ENCODE data around the gene UBIAD1. TPM values are rescaled to one million over a fixed set of nuclear protein-coding genes. Genes with fewer than 3 reads are reported as not detected.

Gene UBIAD1
- total and polyA plus RNA-seq, 9 of the 15 experiments (the other 6 are each of a cell fraction or from before 2014, with no cell fraction given), result 6.2 to 34.3 (median 22.3) TPM

GRCh38 chr1:11248169-11248568 lies 24.8 kb upstream of the UBIAD1 start:
- no peaks in the 10 kb centered on the region for H3K27me3 ChIP-seq (ENCODE audit: control insufficient read depth in 2 of 2, insufficient read depth in 2 of 2, low read length in 2 of 2)
- ChIA-PET POLR2A (interaction anchor here (0.6 to 2.8 kb wide), 4 partner anchors 14 to 1216 kb away, joined by 3 to 8 read pairs (median 3); partner anchors contain the start of gene MTOR), CTCF (ENCODE audit: low intra/inter-chr PET ratio) (no interaction called here)
- peaks cover 82% of the 10 kb centered on the region for H3K36me3 ChIP-seq (ENCODE audit: control insufficient read depth, insufficient read depth, low read length)
- WGBS (ENCODE audit: insufficient coverage, low coverage, missing lambda C conversion rate), result 98% methylated on average over 4 of the region's 4 CpGs
- H3K9me1 ChIP-seq (ENCODE audit: control insufficient read depth, insufficient read depth, low read length), result no peaks in the 10 kb centered on the region
- no peaks in the 10 kb centered on the region for H3K79me2 ChIP-seq (ENCODE audit: control insufficient read depth, insufficient read depth, low read length)
- no peak overlapping the region for H2AFZ ChIP-seq (ENCODE audit: low read depth, low read length)
- in situ Hi-C loops (cut with MboI), result no loop called here
- H3K9me3 ChIP-seq (replicated peaks; ENCODE audit: control insufficient read depth, insufficient read depth, low read depth, low read length), result no peaks in the 10 kb centered on the region
- H4K20me1 ChIP-seq (replicated peaks; ENCODE audit: control insufficient read depth, insufficient read depth, low read length), result no peaks in the 10 kb centered on the region
- no TSS peak for BruUV-seq (replicated peaks)
- H3K4me1 ChIP-seq (replicated peaks in 1 of 2; ENCODE audit: control insufficient read depth in 2 of 2, insufficient read depth in 2 of 2, low read length in 2 of 2), result no peaks in the 10 kb centered on the region
- no peak overlapping the region for H3K27ac ChIP-seq (ENCODE audit: extremely low read depth, low read depth, low read length)
- peak in 1 of 4 experiments; percentile 21 for DNase-seq (ENCODE audit: extremely low read depth in 1 of 4, low spot score in 3 of 4)
- FAIRE-seq, result no peak
- H3K9ac ChIP-seq (ENCODE audit: insufficient read depth in 1 of 2, low read depth in 2 of 2, low read length in 2 of 2), result no peak overlapping the region
- no peak for TF ChIP-seq ZNF449 (CRISPR knock-in tag; IDR thresholded peaks at IDR 0.05)
- no peak for TF ChIP-seq PRDM10 (IDR thresholded peaks at IDR 0.05; ENCODE audit: partially characterized antibody)
- no peak for TF ChIP-seq COPS2 (conservative IDR thresholded peaks at IDR 0.05)
- TF ChIP-seq ZC3H11A (IDR thresholded peaks at IDR 0.05; ENCODE audit: low read depth, low read length), result no peak
- TF ChIP-seq SRSF1 (IDR thresholded peaks at IDR 0.05; ENCODE audit: low read depth, low read length), result no peak
- TF ChIP-seq CTCF (IDR thresholded peaks at IDR 0.05 in 2 of 3, conservative IDR thresholded peaks at IDR 0.05 in 1 of 3; ENCODE audit: insufficient read depth in 2 of 3, low read depth in 1 of 3, low read length in 3 of 3), result peak in 2 of 3 experiments; percentile 15 to 23; a peak in 1 of 6 replicates
- TF ChIP-seq NBN (IDR thresholded peaks at IDR 0.05; ENCODE audit: low read depth), result no peak
- TF ChIP-seq ZNF41 (CRISPR knock-in tag; conservative IDR thresholded peaks at IDR 0.05), result no peak
- peak; percentile 63 for ATAC-seq
- H3K4me3 ChIP-seq, result no peak overlapping the region
- intact Hi-C loops (cut with micrococcal nuclease), result no loop called here
- no peak overlapping the region for H3K4me2 ChIP-seq (ENCODE audit: insufficient read depth, low read length)
